H1 (cell line): ENCODE measurements around the gene AGBL1. TPM values are rescaled to one million over a fixed set of nuclear protein-coding genes. Genes with fewer than 3 reads are reported as not detected.
A peak's percentile ranks its signal among the peaks of the same experiment; 100 is the strongest.

ENCODE experiments used
- CTCF ChIA-PET: fragments of 300-600 bp; sonication (Branson Sonifier 250); formaldehyde crosslinking; loops from one replicate; lab custom pipeline; 2021; ENCODE audit not compliant: partially characterized antibody; lab: Charles Lee
- POLR2A ChIA-PET: fragments of 300-600 bp; sonication (Branson Sonifier 250); formaldehyde crosslinking; loops from one replicate; lab custom pipeline; 2021; ENCODE audit warnings: inconsistent platforms; ENCODE audit not compliant: partially characterized antibody; lab: Charles Lee
- DNase-seq, 2 experiments: peaks; one replicate each; pipeline versions ENCODE4 v3.0.0 to v3.0.0-alpha.2; 2010 to 2022; ENCODE audit warnings: low spot score in 2 of 2, low read depth in 1 of 2, mixed read lengths in 1 of 2
- FAIRE-seq: peaks from 2 replicates; lab custom pipeline; 2011; peaks lifted over from hg19 to GRCh38; lab: Jason Lieb, UNC
- H2AFZ ChIP-seq: 2 replicates; pipeline ENCODE4 v1.8.1; 2012; ENCODE audit warnings: low read length, inconsistent platforms
- H2AK5ac ChIP-seq: 2 replicates; pipeline ENCODE4 v1.6.1; 2013; ENCODE audit warnings: low read depth, low read length
- H2BK120ac ChIP-seq: replicated peaks from 2 replicates; pipeline ENCODE3; 2013; ENCODE audit warnings: low read depth, low read length, inconsistent platforms
- H2BK12ac ChIP-seq: 2 replicates; pipeline ENCODE4 v1.6.1; 2013; ENCODE audit warnings: low read depth, low read length
- H2BK15ac ChIP-seq: 2 replicates; pipeline ENCODE4 v1.6.1; 2013; ENCODE audit warnings: low read length
- H2BK20ac ChIP-seq: 2 replicates; pipeline ENCODE4 v1.6.1; 2013; ENCODE audit warnings: low read length
- H2BK5ac ChIP-seq: 2 replicates; pipeline ENCODE4 v1.6.1; 2013; ENCODE audit warnings: low read depth, low read length
- H3K14ac ChIP-seq: 2 replicates; pipeline ENCODE4 v1.6.1; 2013; ENCODE audit warnings: inconsistent platforms; ENCODE audit not compliant: insufficient read length
- H3K18ac ChIP-seq: 2 replicates; pipeline ENCODE4 v1.6.1; 2013; ENCODE audit warnings: low read length; ENCODE audit errors: extremely low read depth
- H3K23ac ChIP-seq: 2 replicates; pipeline ENCODE4 v1.6.1; 2013; ENCODE audit warnings: inconsistent platforms; ENCODE audit not compliant: insufficient read length
- H3K23me2 ChIP-seq: 2 replicates; pipeline ENCODE4 v1.6.1; 2013; ENCODE audit warnings: low read depth, low read length
- H3K27ac ChIP-seq: 2 replicates; pipeline ENCODE4 v1.6.1; 2011; ENCODE audit warnings: low read depth, low read length, inconsistent platforms
- H3K27me3 ChIP-seq, 4 experiments: replicated peaks in 1 of 4; 1 replicate in 1 of 4; 2 replicates in 3 of 4; pipeline versions ENCODE4 v1.6.1 to v1.8.1; 2011 to 2013; ENCODE audit warnings: low read length in 3 of 4, mild to moderate bottlenecking in 3 of 4, inconsistent platforms in 2 of 4, mixed read lengths in 2 of 4, moderate library complexity in 1 of 4; ENCODE audit not compliant: control insufficient read depth in 3 of 4, insufficient read depth in 3 of 4; ENCODE audit errors: extremely low read depth in 1 of 4
- H3K36me3 ChIP-seq, 4 experiments: 2 replicates each; pipeline versions ENCODE4 v1.6.1 to v1.8.1; 2011 to 2013; ENCODE audit warnings: mild to moderate bottlenecking in 4 of 4, low read length in 3 of 4, moderate library complexity in 2 of 4, control low read depth in 1 of 4, inconsistent platforms in 1 of 4; ENCODE audit not compliant: insufficient read depth in 4 of 4, control insufficient read depth in 2 of 4
- H3K4ac ChIP-seq: replicated peaks from 2 replicates; pipeline ENCODE3; 2013; ENCODE audit warnings: low read length, low read depth, mixed read lengths, inconsistent platforms; ENCODE audit not compliant: insufficient read length
- H3K4me1 ChIP-seq, 4 experiments: replicated peaks in 1 of 4; 1 replicate in 1 of 4; 2 replicates in 3 of 4; pipeline versions ENCODE4 v1.6.1 to v1.8.1; 2011 to 2013; ENCODE audit warnings: low read length in 3 of 4, inconsistent platforms in 2 of 4, mixed read lengths in 1 of 4; ENCODE audit not compliant: insufficient read depth in 4 of 4, control insufficient read depth in 3 of 4
- H3K4me2 ChIP-seq, 2 experiments: 2 replicates each; pipeline versions ENCODE4 v1.6.1 to v1.8.1; 2011 to 2013; ENCODE audit warnings: low read depth in 2 of 2, low read length in 2 of 2, control low read depth in 1 of 2, inconsistent platforms in 1 of 2, mild to moderate bottlenecking in 1 of 2; ENCODE audit not compliant: insufficient read depth in 1 of 2
- H3K4me3 ChIP-seq, 4 experiments: fragments of 200-600, 300-600 bp in 1 of 4; sonication (generic), shearing (Covaris generic), sonication (Bioruptor Twin) in 1 of 4; 2 replicates each; pipeline versions ENCODE4 v1.5.1 to v1.8.1; 2011 to 2016; ENCODE audit warnings: low read length in 4 of 4, low read depth in 3 of 4, control low read depth in 2 of 4, inconsistent platforms in 2 of 4, mild to moderate bottlenecking in 2 of 4, mixed read lengths in 1 of 4, moderate library complexity in 1 of 4; ENCODE audit not compliant: insufficient read depth in 2 of 4; ENCODE audit errors: extremely low read depth in 1 of 4
- H3K56ac ChIP-seq: replicated peaks from 2 replicates; pipeline ENCODE3; 2013; ENCODE audit warnings: low read depth, mild to moderate bottlenecking, mixed read lengths, low read length, inconsistent platforms; ENCODE audit not compliant: insufficient read length
- H3K79me1 ChIP-seq: 2 replicates; pipeline ENCODE4 v1.6.1; 2013; ENCODE audit warnings: low read depth, low read length, control low read depth
- H3K79me2 ChIP-seq, 2 experiments: 2 replicates each; pipeline versions ENCODE4 v1.6.1 to v1.8.1; 2012 to 2013; ENCODE audit warnings: low read length in 2 of 2, mild to moderate bottlenecking in 2 of 2, inconsistent platforms in 1 of 2; ENCODE audit not compliant: insufficient read depth in 2 of 2, control insufficient read depth in 1 of 2
- H3K9ac ChIP-seq, 4 experiments: replicated peaks in 1 of 4; 1 replicate in 1 of 4; 2 replicates in 3 of 4; pipeline versions ENCODE4 v1.6.1 to v1.8.1; 2011 to 2013; ENCODE audit warnings: low read depth in 3 of 4, low read length in 3 of 4, control low read depth in 2 of 4, mild to moderate bottlenecking in 2 of 4, moderate library complexity in 2 of 4, inconsistent platforms in 1 of 4; ENCODE audit errors: extremely low read depth in 1 of 4
- H3K9me3 ChIP-seq, 2 experiments: 2 replicates each; pipeline versions ENCODE4 v1.6.1 to v1.8.1; 2012 to 2013; ENCODE audit warnings: mild to moderate bottlenecking in 2 of 2, moderate library complexity in 2 of 2, control low read depth in 1 of 2, inconsistent platforms in 1 of 2, low read depth in 1 of 2, low read length in 1 of 2, mixed read lengths in 1 of 2; ENCODE audit not compliant: insufficient read depth in 2 of 2
- H4K20me1 ChIP-seq, 2 experiments: replicated peaks in 1 of 2; 2 replicates each; pipeline versions ENCODE3 to v1.8.1; 2011 to 2013; ENCODE audit warnings: inconsistent platforms in 2 of 2, low read length in 2 of 2, mild to moderate bottlenecking in 1 of 2; ENCODE audit not compliant: insufficient read depth in 2 of 2, control insufficient read depth in 1 of 2
- H4K5ac ChIP-seq: 2 replicates; pipeline ENCODE4 v1.6.1; 2013; ENCODE audit warnings: low read length, low read depth, mixed read lengths, inconsistent platforms; ENCODE audit not compliant: insufficient read length
- H4K8ac ChIP-seq: 2 replicates; pipeline ENCODE4 v1.8.0; 2013; ENCODE audit warnings: mild to moderate bottlenecking, moderate library complexity, low read length, inconsistent platforms; ENCODE audit not compliant: insufficient read depth; ENCODE audit errors: extremely low read depth
- H4K91ac ChIP-seq: replicated peaks from 2 replicates; pipeline ENCODE3; 2013; ENCODE audit warnings: low read length, mixed read lengths, inconsistent platforms; ENCODE audit not compliant: insufficient read length
- BRCA1 ChIP-seq: IDR thresholded peaks from 2 replicates; pipeline ENCODE4 v1.6.1; 2012; ENCODE audit warnings: low read depth, low read length, improper control_type of control experiment
- RAD21 ChIP-seq, 2 experiments: IDR thresholded peaks in 1 of 2; conservative IDR thresholded peaks in 1 of 2; 2 replicates each; pipeline ENCODE4 v1.6.1; 2011; ENCODE audit warnings: low read depth in 2 of 2, low read length in 2 of 2, improper control_type of control experiment in 1 of 2, inconsistent platforms in 1 of 2, mild to moderate bottlenecking in 1 of 2, moderate library complexity in 1 of 2
- WGBS, 2 experiments: shearing (Covaris generic) in 1 of 2; methylation state at CpG; one replicate each; pipeline versions ENCODE4 v1.1.6 to v1.1.7; 2013 to 2015; ENCODE audit warnings: low lambda C conversion rate in 2 of 2, mixed read lengths in 2 of 2, inconsistent platforms in 1 of 2, low coverage in 1 of 2, missing lambda C conversion rate in 1 of 2; ENCODE audit not compliant: insufficient replicate concordance in 2 of 2, insufficient coverage in 1 of 2, insufficient read length in 1 of 2; ENCODE audit errors: extremely low coverage in 1 of 2, missing lambda C conversion rate in 1 of 2; 5-methylcytosine and 5-hydroxymethylcytosine counted together
- polyA plus RNA-seq, 7 experiments: library from polyadenylated mRNA; depleted of rRNA in 3 of 7; stranded (reverse) in 5 of 7; unstranded in 2 of 7; fragments of >200 nt in 5 of 7; fragments of 200-250 nt in 2 of 7; gene quantifications; 1 replicate in 5 of 7; 2 replicates in 1 of 7; 4 replicates in 1 of 7; pipeline versions ENCODE4 v1.2.1 to v1.2.3, GENCODE V29; 2011 to 2013; ENCODE audit warnings: missing spikeins in 2 of 7, mixed read lengths in 2 of 7
- total RNA-seq: library from RNA; stranded (reverse); fragmentation: NEBNext Ultra II Directional; extraction: Animal tissue kit (Norgen Biotek cat#: 25700); gene quantifications from 2 replicates; pipeline ENCODE4 v1.2.1, GENCODE V29; 2021

The AGBL1 gene
- total and polyA plus RNA-seq, 2 of the 8 experiments (the other 6 are each of a cell fraction or from before 2014, with no cell fraction given) = not detected

GRCh38 chr15:86903642-86904421, 824.2 kb downstream of the AGBL1 start:
- no peaks in the 10 kb centered on the region for H3K27me3 ChIP-seq
- no peaks in the 10 kb centered on the region for H4K20me1 ChIP-seq
- no peaks in the 10 kb centered on the region for H3K36me3 ChIP-seq
- no peak overlapping the region for H2BK120ac ChIP-seq
- H3K56ac ChIP-seq = no peak overlapping the region
- no peak overlapping the region for H2BK20ac ChIP-seq
- H3K4me1 ChIP-seq = no peaks in the 10 kb centered on the region
- TF ChIP-seq RAD21 (IDR thresholded peaks at IDR 0.05 in 1 of 2, conservative IDR thresholded peaks at IDR 0.05 in 1 of 2; ENCODE audit: low read depth in 2 of 2, low read length in 2 of 2) (peak in 1 of 2 experiments; percentile 11; a peak in 1 of 4 replicates), BRCA1 (no peak)
- no peak overlapping the region for H3K14ac ChIP-seq
- no peak overlapping the region for H2BK15ac ChIP-seq
- no peaks in the 10 kb centered on the region for H3K9me3 ChIP-seq
- FAIRE-seq (no peak), DNase-seq (no peak)
- H3K79me2 ChIP-seq = no peaks in the 10 kb centered on the region
- H2AFZ ChIP-seq = peak overlapping the region; percentile 39; the same call in 1 of the 2 replicates
- H3K27ac ChIP-seq = no peak overlapping the region
- H3K18ac ChIP-seq = no peak overlapping the region
- no peak overlapping the region for H2BK12ac ChIP-seq
- ChIA-PET CTCF (interaction anchor here (1.0 to 1.3 kb wide), 3 partner anchors 12 to 294 kb away, joined by 3 to 6 read pairs (median 4); no protein-coding TSS in a partner anchor), POLR2A (no interaction called here)
- 93% methylated on average over 4 of the region's 4 CpGs; no CpG with 5 or more reads in 1 of the 2 experiments for whole genome bisulfite sequencing, 2 experiments
- H4K91ac ChIP-seq = no peak overlapping the region
- no peak overlapping the region for H3K4me2 ChIP-seq
- no peak overlapping the region for H2BK5ac ChIP-seq
- no peak overlapping the region for H3K23ac ChIP-seq
- H3K4ac ChIP-seq = no peak overlapping the region
- no peaks in the 10 kb centered on the region for H3K23me2 ChIP-seq
- H3K9ac ChIP-seq = no peak overlapping the region
- H3K4me3 ChIP-seq = no peak overlapping the region
- no peak overlapping the region for H2AK5ac ChIP-seq
- no peaks in the 10 kb centered on the region for H3K79me1 ChIP-seq
- no peak overlapping the region for H4K5ac ChIP-seq
- no peak overlapping the region for H4K8ac ChIP-seq
